Fibroblast of lung (primary cell): Measurements from ENCODE around the gene ADD3.

Experiments used
- EZH2 ChIP-seq: IDR thresholded peaks from 2 replicates; pipeline ENCODE4 v1.5.1; 2012; ENCODE audit warnings: low read length, control low read depth, mild to moderate bottlenecking; ENCODE audit errors: missing control alignments
- TF ChIP-seq, protein P1 (sequence below), 2 donors: IDR thresholded peaks in 1 of 2; conservative IDR thresholded peaks in 1 of 2; 1 replicate in 1 of 2; 2 replicates in 1 of 2; pipeline ENCODE4 v1.5.1; 2011 to 2012; ENCODE audit warnings: low read length in 2 of 2, control low read depth in 1 of 2, inconsistent platforms in 1 of 2, low read depth in 1 of 2, mild to moderate bottlenecking in 1 of 2

DNA sequence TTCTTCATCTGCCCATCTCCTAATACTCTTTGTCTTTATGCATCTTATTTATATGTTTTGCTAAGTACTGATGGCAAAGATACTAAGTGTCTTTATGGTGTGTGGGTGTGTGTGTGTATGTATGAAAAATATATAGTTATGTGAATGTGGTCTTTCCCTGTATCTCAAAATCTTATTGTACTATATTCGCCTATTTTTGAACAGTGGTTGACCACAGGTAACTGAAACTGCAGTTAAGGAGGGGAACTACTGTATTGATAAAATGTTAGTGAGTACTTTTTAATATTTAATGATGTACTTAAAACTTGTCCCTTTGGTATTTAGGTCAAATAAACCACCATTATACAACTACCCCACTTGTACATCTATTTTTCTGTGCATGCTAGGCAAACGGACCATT is 85.9 kb downstream of the ADD3 start:
- TF ChIP-seq, protein P1, sequence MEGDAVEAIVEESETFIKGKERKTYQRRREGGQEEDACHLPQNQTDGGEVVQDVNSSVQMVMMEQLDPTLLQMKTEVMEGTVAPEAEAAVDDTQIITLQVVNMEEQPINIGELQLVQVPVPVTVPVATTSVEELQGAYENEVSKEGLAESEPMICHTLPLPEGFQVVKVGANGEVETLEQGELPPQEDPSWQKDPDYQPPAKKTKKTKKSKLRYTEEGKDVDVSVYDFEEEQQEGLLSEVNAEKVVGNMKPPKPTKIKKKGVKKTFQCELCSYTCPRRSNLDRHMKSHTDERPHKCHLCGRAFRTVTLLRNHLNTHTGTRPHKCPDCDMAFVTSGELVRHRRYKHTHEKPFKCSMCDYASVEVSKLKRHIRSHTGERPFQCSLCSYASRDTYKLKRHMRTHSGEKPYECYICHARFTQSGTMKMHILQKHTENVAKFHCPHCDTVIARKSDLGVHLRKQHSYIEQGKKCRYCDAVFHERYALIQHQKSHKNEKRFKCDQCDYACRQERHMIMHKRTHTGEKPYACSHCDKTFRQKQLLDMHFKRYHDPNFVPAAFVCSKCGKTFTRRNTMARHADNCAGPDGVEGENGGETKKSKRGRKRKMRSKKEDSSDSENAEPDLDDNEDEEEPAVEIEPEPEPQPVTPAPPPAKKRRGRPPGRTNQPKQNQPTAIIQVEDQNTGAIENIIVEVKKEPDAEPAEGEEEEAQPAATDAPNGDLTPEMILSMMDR (conservative IDR thresholded peaks at IDR 0.05 in 1 of 2, IDR thresholded peaks at IDR 0.05 in 1 of 2; ENCODE audit: low read depth in 1 of 2, low read length in 2 of 2), result no peak
- no peak for TF ChIP-seq EZH2
